Measurements from ENCODE around the gene PFN3. TPM values are rescaled to one million over a fixed set of nuclear protein-coding genes. Genes with fewer than 3 reads are reported as not detected.
"Not testable (repeated sequence)": the region's sequence is repeated elsewhere in the genome, so short reads cannot be mapped to it uniquely, and the experiment has no call there.

The PFN3 gene
- total RNA-seq, 1 experiment from 2014 or later: not detected

- Histone ChIP-seq H3K36me3 (ENCODE audit: low read depth) (no peaks in the 10 kb centered on the region), H3K4me2 (peak overlapping the region; percentile 95), H3K9me3 (ENCODE audit: insufficient read depth, low read depth) (no peaks in the 10 kb centered on the region), H4K20me1 (ENCODE audit: insufficient read depth) (no peaks in the 10 kb centered on the region), H3F3A (ENCODE audit: insufficient read depth, low read depth) (peaks cover 10% of the 10 kb centered on the region; the same call in 1 of the 2 replicates), H3K4me3 (peak overlapping the region; percentile 79), H3K9me2 (ENCODE audit: insufficient read depth) (no peaks in the 10 kb centered on the region), H3K79me2 (ENCODE audit: low read depth) (no peaks in the 10 kb centered on the region), H3K4me1 (replicated peaks; ENCODE audit: insufficient read depth) (0 out of 2 replicates have a peak, but pooled peaks cover 4% of the 10 kb centered on the region), H2AFZ (peak overlapping the region; percentile 84), H3K27ac (no peak overlapping the region), H3K27me3 (ENCODE audit: insufficient read depth, low read depth) (0 out of 2 replicates have a peak, but pooled peaks cover 7% of the 10 kb centered on the region)
- ChIA-PET POLR2A (ENCODE audit: unreplicated experiment) (interaction anchor here (0.6 to 0.7 kb wide), 3 partner anchors 50 to 1435 kb away, joined by 5 to 7 read pairs (median 5); no protein-coding TSS in a partner anchor), CTCF (interaction anchor here (0.7 kb wide), 1 partner anchor 139 kb away, joined by 3 read pairs; no protein-coding TSS in a partner anchor)
- no peak for TF ChIP-seq EZH2 (IDR thresholded peaks at IDR 0.05; ENCODE audit: low read depth)
- TF ChIP-seq, protein P1, sequence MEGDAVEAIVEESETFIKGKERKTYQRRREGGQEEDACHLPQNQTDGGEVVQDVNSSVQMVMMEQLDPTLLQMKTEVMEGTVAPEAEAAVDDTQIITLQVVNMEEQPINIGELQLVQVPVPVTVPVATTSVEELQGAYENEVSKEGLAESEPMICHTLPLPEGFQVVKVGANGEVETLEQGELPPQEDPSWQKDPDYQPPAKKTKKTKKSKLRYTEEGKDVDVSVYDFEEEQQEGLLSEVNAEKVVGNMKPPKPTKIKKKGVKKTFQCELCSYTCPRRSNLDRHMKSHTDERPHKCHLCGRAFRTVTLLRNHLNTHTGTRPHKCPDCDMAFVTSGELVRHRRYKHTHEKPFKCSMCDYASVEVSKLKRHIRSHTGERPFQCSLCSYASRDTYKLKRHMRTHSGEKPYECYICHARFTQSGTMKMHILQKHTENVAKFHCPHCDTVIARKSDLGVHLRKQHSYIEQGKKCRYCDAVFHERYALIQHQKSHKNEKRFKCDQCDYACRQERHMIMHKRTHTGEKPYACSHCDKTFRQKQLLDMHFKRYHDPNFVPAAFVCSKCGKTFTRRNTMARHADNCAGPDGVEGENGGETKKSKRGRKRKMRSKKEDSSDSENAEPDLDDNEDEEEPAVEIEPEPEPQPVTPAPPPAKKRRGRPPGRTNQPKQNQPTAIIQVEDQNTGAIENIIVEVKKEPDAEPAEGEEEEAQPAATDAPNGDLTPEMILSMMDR (conservative IDR thresholded peaks at IDR 0.05): no peak
- DNase-seq: peak in 1 of 2 experiments; percentile 80
- no TSS peak for BruUV-seq (replicated peaks)
- intact Hi-C loops (cut with micrococcal nuclease; ENCODE audit: unreplicated experiment): no loop called here
Measured at GRCh38 chr5:177362610-177363507, 37.6 kb downstream of the PFN3 start.

DNA sequence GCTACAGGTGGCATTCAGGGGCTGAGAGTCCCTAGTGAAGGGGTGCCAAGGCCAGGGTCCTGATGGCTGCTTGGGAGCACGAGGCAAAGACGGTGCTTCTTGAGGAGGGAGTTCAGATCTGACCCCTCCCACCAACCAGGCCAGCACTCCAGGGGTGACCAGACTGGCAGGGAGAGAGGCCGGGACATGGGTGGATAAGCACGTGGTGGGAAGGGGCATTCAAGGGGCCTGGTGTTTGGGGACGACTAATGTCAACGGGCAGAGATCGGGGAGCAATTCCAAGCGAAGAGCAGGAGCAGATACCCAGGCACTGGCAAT, 38.2 kb downstream of the PFN3 start:
- H3K36me3 ChIP-seq (ENCODE audit: low read depth): no peaks in the 10 kb centered on the region
- peak overlapping the region; percentile 95 for H3K4me2 ChIP-seq
- no peaks in the 10 kb centered on the region for H3K9me3 ChIP-seq (ENCODE audit: insufficient read depth, low read depth)
- CTCF ChIA-PET: interaction anchor here (0.7 kb wide), 1 partner anchor 139 kb away, joined by 3 read pairs; no protein-coding TSS in a partner anchor
- DNase-seq: no peak
- 0 out of 2 replicates have a peak, but pooled peaks cover 4% of the 10 kb centered on the region for H3K4me1 ChIP-seq (replicated peaks; ENCODE audit: insufficient read depth)
- POLR2A ChIA-PET (ENCODE audit: unreplicated experiment): interaction anchor here (0.6 to 0.7 kb wide), 2 partner anchors 50 to 1436 kb away, joined by 5 read pairs; no protein-coding TSS in a partner anchor
- H3F3A ChIP-seq (ENCODE audit: insufficient read depth, low read depth): peaks cover 10% of the 10 kb centered on the region; the same call in 1 of the 2 replicates
- TF ChIP-seq, protein P1 (conservative IDR thresholded peaks at IDR 0.05): no peak
- TF ChIP-seq EZH2 (IDR thresholded peaks at IDR 0.05; ENCODE audit: low read depth): no peak
- no peaks in the 10 kb centered on the region for H3K79me2 ChIP-seq (ENCODE audit: low read depth)
- H3K27ac ChIP-seq: no peak overlapping the region
- H3K9me2 ChIP-seq (ENCODE audit: insufficient read depth): no peaks in the 10 kb centered on the region
- H3K27me3 ChIP-seq (ENCODE audit: insufficient read depth, low read depth): peaks cover 10% of the 10 kb centered on the region; the same call in 1 of the 2 replicates
- intact Hi-C loops (cut with micrococcal nuclease; ENCODE audit: unreplicated experiment): no loop called here
- H3K4me3 ChIP-seq: no peak overlapping the region; the same call in 1 of the 2 replicates
- BruUV-seq (replicated peaks): no TSS peak
- H2AFZ ChIP-seq: no peak overlapping the region
- H4K20me1 ChIP-seq (ENCODE audit: insufficient read depth): no peaks in the 10 kb centered on the region

GRCh38 chr5:177361418-177362291, 38.8 kb downstream of the PFN3 start:
- no peak overlapping the region for H3K4me3 ChIP-seq
- CTCF ChIA-PET: interaction anchor here (1.1 kb wide), 1 partner anchor 9 kb away, joined by 3 read pairs; no protein-coding TSS in a partner anchor
- no peak overlapping the region for H2AFZ ChIP-seq
- no peak overlapping the region for H3K4me2 ChIP-seq
- no peaks in the 10 kb centered on the region for H3K9me3 ChIP-seq (ENCODE audit: insufficient read depth, low read depth)
- BruUV-seq (replicated peaks): no TSS peak
- H3K9me2 ChIP-seq (ENCODE audit: insufficient read depth): no peaks in the 10 kb centered on the region
- intact Hi-C loops (cut with micrococcal nuclease; ENCODE audit: unreplicated experiment): no loop called here
- H3K36me3 ChIP-seq (ENCODE audit: low read depth): no peaks in the 10 kb centered on the region
- 0 out of 2 replicates have a peak, but pooled peaks cover 4% of the 10 kb centered on the region for H3K4me1 ChIP-seq (replicated peaks; ENCODE audit: insufficient read depth)
- no peak for DNase-seq
- TF ChIP-seq, protein P1 (conservative IDR thresholded peaks at IDR 0.05): no peak
- no peak for TF ChIP-seq EZH2 (IDR thresholded peaks at IDR 0.05; ENCODE audit: low read depth)
- no peaks in the 10 kb centered on the region for H3K79me2 ChIP-seq (ENCODE audit: low read depth)
- POLR2A ChIA-PET (ENCODE audit: unreplicated experiment): interaction anchor here (0.5 to 0.6 kb wide), 2 partner anchors 424 to 1436 kb away, joined by 5 to 25 read pairs; no protein-coding TSS in a partner anchor
- H3K27ac ChIP-seq: no peak overlapping the region
- peaks cover 13% of the 10 kb centered on the region; the same call in 1 of the 2 replicates for H3F3A ChIP-seq (ENCODE audit: insufficient read depth, low read depth)
- no peaks in the 10 kb centered on the region for H4K20me1 ChIP-seq (ENCODE audit: insufficient read depth)
- H3K27me3 ChIP-seq (ENCODE audit: insufficient read depth, low read depth): peaks cover 14% of the 10 kb centered on the region; the same call in 1 of the 2 replicates

DNA sequence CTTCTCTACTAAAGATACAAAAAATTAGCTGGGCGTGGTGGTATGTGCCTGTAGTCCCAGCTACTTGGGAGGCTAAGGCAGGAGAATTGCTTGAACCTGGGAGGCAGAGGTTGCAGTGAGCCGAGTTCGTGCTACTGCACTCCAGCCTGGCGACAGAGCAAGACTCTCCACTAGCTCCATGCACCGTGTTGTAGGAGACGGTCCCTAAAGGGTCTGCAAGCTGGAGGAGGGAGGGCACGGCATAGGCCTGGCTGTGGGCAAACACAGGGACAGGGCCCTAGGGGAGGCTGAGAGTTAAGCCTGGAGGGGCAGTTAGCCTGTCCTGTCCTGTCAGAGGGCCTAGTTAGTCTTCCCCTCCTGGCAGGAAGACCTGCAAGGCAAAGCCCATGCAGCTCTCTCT, 39.7 kb downstream of the PFN3 start:
- H3K27ac ChIP-seq; H3K4me2 ChIP-seq; H3K4me3 ChIP-seq; H2AFZ ChIP-seq; H3K36me3 ChIP-seq (ENCODE audit: low read depth); H3K79me2 ChIP-seq (ENCODE audit: low read depth); DNase-seq; H3K4me1 ChIP-seq (replicated peaks; ENCODE audit: insufficient read depth); intact Hi-C loops (cut with micrococcal nuclease; ENCODE audit: unreplicated experiment); H3K9me3 ChIP-seq (ENCODE audit: insufficient read depth, low read depth); H3K9me2 ChIP-seq (ENCODE audit: insufficient read depth); BruUV-seq (replicated peaks); H4K20me1 ChIP-seq (ENCODE audit: insufficient read depth): not testable (repeated sequence)
- H3K27me3 ChIP-seq (ENCODE audit: insufficient read depth, low read depth): peaks cover 14% of the 10 kb centered on the region; the same call in 1 of the 2 replicates
- CTCF ChIA-PET: interaction anchor here (1.1 kb wide), 1 partner anchor 10 kb away, joined by 3 read pairs; no protein-coding TSS in a partner anchor
- H3F3A ChIP-seq (ENCODE audit: insufficient read depth, low read depth): peaks cover 13% of the 10 kb centered on the region; the same call in 1 of the 2 replicates
- POLR2A ChIA-PET (ENCODE audit: unreplicated experiment): interaction anchor here (0.5 kb wide), 1 partner anchor 423 kb away, joined by 25 read pairs; no protein-coding TSS in a partner anchor
